ENCODE data around the gene FAM81A. TPM values are rescaled to one million over a fixed set of nuclear protein-coding genes. Genes with fewer than 3 reads are reported as not detected.

Gene FAM81A
- total RNA-seq, 1 experiment from 2014 or later, result 2.0 TPM

- TF ChIP-seq, protein P1, sequence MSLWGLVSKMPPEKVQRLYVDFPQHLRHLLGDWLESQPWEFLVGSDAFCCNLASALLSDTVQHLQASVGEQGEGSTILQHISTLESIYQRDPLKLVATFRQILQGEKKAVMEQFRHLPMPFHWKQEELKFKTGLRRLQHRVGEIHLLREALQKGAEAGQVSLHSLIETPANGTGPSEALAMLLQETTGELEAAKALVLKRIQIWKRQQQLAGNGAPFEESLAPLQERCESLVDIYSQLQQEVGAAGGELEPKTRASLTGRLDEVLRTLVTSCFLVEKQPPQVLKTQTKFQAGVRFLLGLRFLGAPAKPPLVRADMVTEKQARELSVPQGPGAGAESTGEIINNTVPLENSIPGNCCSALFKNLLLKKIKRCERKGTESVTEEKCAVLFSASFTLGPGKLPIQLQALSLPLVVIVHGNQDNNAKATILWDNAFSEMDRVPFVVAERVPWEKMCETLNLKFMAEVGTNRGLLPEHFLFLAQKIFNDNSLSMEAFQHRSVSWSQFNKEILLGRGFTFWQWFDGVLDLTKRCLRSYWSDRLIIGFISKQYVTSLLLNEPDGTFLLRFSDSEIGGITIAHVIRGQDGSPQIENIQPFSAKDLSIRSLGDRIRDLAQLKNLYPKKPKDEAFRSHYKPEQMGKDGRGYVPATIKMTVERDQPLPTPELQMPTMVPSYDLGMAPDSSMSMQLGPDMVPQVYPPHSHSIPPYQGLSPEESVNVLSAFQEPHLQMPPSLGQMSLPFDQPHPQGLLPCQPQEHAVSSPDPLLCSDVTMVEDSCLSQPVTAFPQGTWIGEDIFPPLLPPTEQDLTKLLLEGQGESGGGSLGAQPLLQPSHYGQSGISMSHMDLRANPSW (CRISPR knock-in tag; conservative IDR thresholded peaks at IDR 0.05; ENCODE audit: low read depth), result no peak
- TF ChIP-seq CBFB (CRISPR knock-in tag; IDR thresholded peaks at IDR 0.05; ENCODE audit: low read depth) (no peak), ZNF423 (CRISPR knock-in tag; IDR thresholded peaks at IDR 0.05) (no peak), RORB (CRISPR knock-in tag; IDR thresholded peaks at IDR 0.05) (no peak), MXD4 (CRISPR knock-in tag; IDR thresholded peaks at IDR 0.05; ENCODE audit: borderline replicate concordance) (no peak), SP1 (CRISPR knock-in tag; conservative IDR thresholded peaks at IDR 0.05) (no peak), OVOL2 (CRISPR knock-in tag; IDR thresholded peaks at IDR 0.05; ENCODE audit: borderline replicate concordance) (no peak), FOXK1 (CRISPR knock-in tag; IDR thresholded peaks at IDR 0.05) (no peak), NR3C1 (CRISPR knock-in tag; conservative IDR thresholded peaks at IDR 0.05; ENCODE audit: low read depth) (no peak), SMAD3 (CRISPR knock-in tag; IDR thresholded peaks at IDR 0.05; ENCODE audit: borderline replicate concordance) (no peak)
Observed at GRCh38 chr15:59515190-59515589, 77.2 kb downstream of the FAM81A start (continued).

- ChIA-PET CTCF (interaction anchor here (0.7 to 5.1 kb wide), 6 partner anchors 12 to 105 kb away, joined by 3 to 42 read pairs (median 5); no protein-coding TSS in a partner anchor), POLR2A (no interaction called here)
- no peaks in the 10 kb centered on the region for H3K4me1 Mint-ChIP-seq
- no peak for DNase-seq (ENCODE audit: low spot score)
- H3K4me3 Mint-ChIP-seq, result no peak overlapping the region
- no peaks in the 10 kb centered on the region; the same call in 1 of the 2 replicates for H3K27me3 Mint-ChIP-seq (ENCODE audit: low read depth)
- ATAC-seq, result no peak
- H3K27ac Mint-ChIP-seq, result no peak overlapping the region
- no peaks in the 10 kb centered on the region for H3K36me3 Mint-ChIP-seq
- TF ChIP-seq, protein P2, sequence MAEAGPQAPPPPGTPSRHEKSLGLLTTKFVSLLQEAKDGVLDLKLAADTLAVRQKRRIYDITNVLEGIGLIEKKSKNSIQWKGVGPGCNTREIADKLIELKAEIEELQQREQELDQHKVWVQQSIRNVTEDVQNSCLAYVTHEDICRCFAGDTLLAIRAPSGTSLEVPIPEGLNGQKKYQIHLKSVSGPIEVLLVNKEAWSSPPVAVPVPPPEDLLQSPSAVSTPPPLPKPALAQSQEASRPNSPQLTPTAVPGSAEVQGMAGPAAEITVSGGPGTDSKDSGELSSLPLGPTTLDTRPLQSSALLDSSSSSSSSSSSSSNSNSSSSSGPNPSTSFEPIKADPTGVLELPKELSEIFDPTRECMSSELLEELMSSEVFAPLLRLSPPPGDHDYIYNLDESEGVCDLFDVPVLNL (CRISPR knock-in tag; IDR thresholded peaks at IDR 0.05; ENCODE audit: borderline replicate concordance, low read depth), result no peak
- TF ChIP-seq ZNF396 (CRISPR knock-in tag; IDR thresholded peaks at IDR 0.05; ENCODE audit: borderline replicate concordance), result no peak
- no peak for TF ChIP-seq CREB1 (CRISPR knock-in tag; IDR thresholded peaks at IDR 0.05)
- no peak for TF ChIP-seq NFYB (CRISPR knock-in tag; conservative IDR thresholded peaks at IDR 0.05; ENCODE audit: low read depth)
- TF ChIP-seq SMAD3 (CRISPR knock-in tag; IDR thresholded peaks at IDR 0.05; ENCODE audit: borderline replicate concordance), result no peak
- H3K9me3 Mint-ChIP-seq, result no peaks in the 10 kb centered on the region
Observed at GRCh38 chr15:59516655-59517461, 78.9 kb downstream of the FAM81A start.

DNA sequence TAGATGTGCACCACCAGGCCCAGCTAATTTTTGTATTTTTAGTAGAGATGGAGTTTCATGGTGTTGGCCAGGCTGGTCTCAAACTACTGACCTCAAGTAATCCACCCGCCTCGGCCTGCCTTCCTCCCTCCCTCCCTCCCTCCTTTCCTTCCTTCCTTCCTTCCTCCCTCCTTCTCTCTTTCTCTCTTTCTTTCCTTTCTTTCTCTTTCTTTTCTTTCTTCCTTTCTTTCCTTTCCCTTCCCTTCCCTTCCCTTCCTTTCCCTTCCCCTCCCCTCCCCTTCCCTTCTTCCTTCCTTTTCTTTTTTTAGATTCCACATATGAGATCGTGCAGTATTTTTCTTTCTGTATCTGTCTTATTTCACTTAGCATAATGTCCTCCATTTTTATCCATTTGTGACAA lies 81.3 kb downstream of the FAM81A start:
- POLR2A ChIA-PET, result no interaction called here

More for the DNA sequence above, 81.3 kb downstream of the FAM81A start:
- H3K4me3 Mint-ChIP-seq, result no peak overlapping the region
- H3K27ac Mint-ChIP-seq, result no peak overlapping the region
- TF ChIP-seq GTF2I (CRISPR knock-in tag; conservative IDR thresholded peaks at IDR 0.05) (no peak), ZMAT4 (CRISPR knock-in tag; IDR thresholded peaks at IDR 0.05) (no peak), GABPB1 (CRISPR knock-in tag; IDR thresholded peaks at IDR 0.05) (no peak), NFATC4 (CRISPR knock-in tag; IDR thresholded peaks at IDR 0.05) (no peak)
- H3K4me1 Mint-ChIP-seq, result peaks cover 3% of the 10 kb centered on the region; the same call in 1 of the 2 replicates
- no peaks in the 10 kb centered on the region for H3K36me3 Mint-ChIP-seq
- H3K27me3 Mint-ChIP-seq (ENCODE audit: low read depth), result no peaks in the 10 kb centered on the region; the same call in 1 of the 2 replicates
- H3K9me3 Mint-ChIP-seq, result no peaks in the 10 kb centered on the region
- CTCF ChIA-PET, result interaction anchor here (1.0 to 1.8 kb wide), 2 partner anchors 10 to 18 kb away, joined by 4 to 5 read pairs; no protein-coding TSS in a partner anchor
- DNase-seq (ENCODE audit: low spot score) (no peak), ATAC-seq (no peak)

Measured in WTC11 (cell line).